Epithelial cell of esophagus (primary cell): Measurements from ENCODE around the gene ADCY4.
A peak's percentile ranks its signal among the peaks of the same experiment; 100 is the strongest.
"Not testable (repeated sequence)": the region's sequence is repeated elsewhere in the genome, so short reads cannot be mapped to it uniquely, and the experiment has no call there.

Source experiments
- DNase-seq: peaks from one replicate; pipeline ENCODE4 v3.0.0; 2010; ENCODE audit warnings: low read depth
- H3K4me3 ChIP-seq: 2 replicates; pipeline ENCODE4 v1.5.1; 2011; ENCODE audit warnings: mild to moderate bottlenecking, low read length, control low read depth
- CTCF ChIP-seq: IDR thresholded peaks from 2 replicates; pipeline ENCODE4 v1.5.1; 2011; ENCODE audit warnings: low read depth, mild to moderate bottlenecking, low read length, control low read depth, inconsistent platforms; ENCODE audit not compliant: insufficient read depth; ENCODE audit errors: missing control alignments

ADCY4 gene

GRCh38 chr14:24330973-24331674, 3.7 kb downstream of the ADCY4 start:
- no peak overlapping the region for H3K4me3 ChIP-seq
- DNase-seq, result no peak
- TF ChIP-seq CTCF, result no peak

GRCh38 chr14:24329736-24330135, 5.1 kb downstream of the ADCY4 start:
- no peak for DNase-seq

GRCh38 chr14:24329073-24329663, 5.7 kb downstream of the ADCY4 start:
- no peak for TF ChIP-seq CTCF
- no peak for DNase-seq
- no peak overlapping the region for H3K4me3 ChIP-seq

More at GRCh38 chr14:24329736-24330135, 5.1 kb downstream of the ADCY4 start:
- no peak for TF ChIP-seq CTCF
- H3K4me3 ChIP-seq, result no peak overlapping the region

- H3K4me3 ChIP-seq, DNase-seq: not testable (repeated sequence)
- TF ChIP-seq CTCF, result peak; percentile 39
Measured at GRCh38 chr14:24327914-24328313, 7.0 kb downstream of the ADCY4 start.

- no peak for TF ChIP-seq CTCF
- no peak for DNase-seq
- H3K4me3 ChIP-seq, result no peak overlapping the region
Measured at GRCh38 chr14:24327303-24327702, 7.6 kb downstream of the ADCY4 start.

GRCh38 chr14:24325963-24326362, 8.9 kb downstream of the ADCY4 start:
- TF ChIP-seq CTCF, result no peak
- no peak for DNase-seq
- no peak overlapping the region for H3K4me3 ChIP-seq
